Activated naive CD4-positive, alpha-beta T cell (primary cell): ENCODE measurements around the gene PER1.
A peak's percentile ranks its signal among the peaks of the same experiment; 100 is the strongest.

Experiments
- DNase-seq, 4 experiments: peaks; one replicate each; lab custom pipeline; 2025; lab: John Stamatoyannopoulos, UW

Gene PER1

DNA sequence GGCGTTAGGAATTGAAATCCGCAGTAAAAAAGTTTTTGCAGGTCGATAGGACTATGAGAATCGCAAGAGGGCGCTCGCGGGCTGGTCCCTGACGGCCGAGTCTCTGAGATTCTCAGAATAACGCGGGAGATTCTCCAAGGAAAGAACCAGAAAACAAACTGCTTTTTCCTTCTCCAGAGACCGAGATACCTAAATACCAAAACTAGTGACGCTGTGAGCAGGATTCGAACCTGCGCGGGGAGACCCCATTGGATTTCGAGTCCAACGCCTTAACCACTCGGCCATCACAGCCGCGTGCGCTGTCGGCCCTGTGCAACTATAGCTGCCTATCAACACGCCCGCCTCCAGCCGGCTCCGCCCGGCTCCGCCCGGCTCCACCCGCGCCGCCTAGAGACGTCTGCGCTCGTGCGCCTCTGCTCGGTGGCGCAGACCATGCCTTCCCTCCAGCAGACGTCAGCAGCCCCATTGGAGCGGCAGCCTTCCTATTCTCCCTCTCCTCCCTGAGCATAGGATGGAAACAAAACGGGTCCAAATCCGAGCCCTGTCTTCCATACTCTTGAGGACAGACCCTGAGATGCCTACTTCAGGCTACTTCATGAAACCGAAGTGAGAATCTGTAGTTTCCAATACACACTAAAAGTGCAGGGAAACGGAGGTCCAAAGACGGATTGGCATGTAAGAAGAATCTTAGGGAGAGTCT lies 13.4 kb downstream of the PER1 start:
- DNase-seq = peak; percentile 95 to 99 (median 99)

DNA sequence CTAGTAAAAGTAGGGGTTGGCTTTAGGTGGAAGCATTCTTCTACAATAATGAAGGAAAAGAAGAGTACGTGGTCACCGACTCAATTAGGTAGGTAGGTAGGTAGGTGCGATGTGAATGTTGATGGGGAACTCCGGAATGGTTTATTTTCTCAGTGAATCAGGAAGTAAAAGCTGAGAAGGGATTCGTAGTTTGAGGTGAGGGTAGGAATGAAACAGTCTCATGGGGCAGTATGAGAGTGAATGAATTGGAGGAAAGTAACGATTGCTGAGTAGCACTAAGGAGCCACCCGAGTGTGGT lies 13.9 kb downstream of the PER1 start:
- DNase-seq = no peak

GRCh38 chr17:8137645-8138373 lies 14.4 kb downstream of the PER1 start:
- DNase-seq = no peak

DNA sequence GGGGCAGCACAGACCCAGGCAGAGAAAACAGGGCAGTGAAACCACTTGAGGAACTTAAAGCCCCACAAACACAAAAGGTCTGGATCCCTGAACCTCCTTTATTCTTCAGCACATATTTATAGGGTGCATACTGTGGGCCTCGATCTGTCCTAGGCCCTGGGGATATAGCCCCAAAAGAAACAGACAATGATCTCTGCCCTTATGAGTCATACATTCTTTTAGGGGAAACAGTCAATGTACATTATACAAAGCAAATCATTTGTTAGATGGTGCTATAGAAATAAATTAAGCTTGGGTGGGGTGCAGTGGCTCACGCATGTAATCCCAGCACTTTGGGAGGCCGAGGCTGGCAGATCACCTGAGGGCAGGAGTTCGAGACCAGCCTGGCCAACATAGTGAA lies 18.3 kb downstream of the PER1 start:
- no peak for DNase-seq

DNA sequence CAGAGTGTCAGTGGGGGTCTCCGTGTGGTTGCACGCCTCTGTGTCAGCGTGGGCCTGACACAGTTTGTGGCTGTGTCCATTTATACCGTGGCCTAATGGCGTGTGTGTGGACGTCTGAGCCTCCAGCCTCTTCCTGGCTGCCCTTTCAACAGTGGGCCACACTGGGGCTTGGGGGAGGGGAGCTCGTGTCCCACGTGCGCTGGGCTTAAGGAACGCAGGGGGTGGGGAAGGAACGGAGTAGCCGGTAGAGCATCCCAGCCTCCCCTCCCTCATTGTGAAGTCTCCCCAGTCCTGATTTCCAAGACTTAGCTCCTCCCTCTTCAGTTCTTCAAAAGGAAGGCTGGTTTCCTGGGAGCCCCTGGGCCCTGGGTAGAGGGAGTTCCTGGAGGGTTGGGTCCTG lies 18.8 kb downstream of the PER1 start:
- DNase-seq = no peak

GRCh38 chr17:8131844-8132441 lies 20.3 kb downstream of the PER1 start:
- no peak for DNase-seq

DNA sequence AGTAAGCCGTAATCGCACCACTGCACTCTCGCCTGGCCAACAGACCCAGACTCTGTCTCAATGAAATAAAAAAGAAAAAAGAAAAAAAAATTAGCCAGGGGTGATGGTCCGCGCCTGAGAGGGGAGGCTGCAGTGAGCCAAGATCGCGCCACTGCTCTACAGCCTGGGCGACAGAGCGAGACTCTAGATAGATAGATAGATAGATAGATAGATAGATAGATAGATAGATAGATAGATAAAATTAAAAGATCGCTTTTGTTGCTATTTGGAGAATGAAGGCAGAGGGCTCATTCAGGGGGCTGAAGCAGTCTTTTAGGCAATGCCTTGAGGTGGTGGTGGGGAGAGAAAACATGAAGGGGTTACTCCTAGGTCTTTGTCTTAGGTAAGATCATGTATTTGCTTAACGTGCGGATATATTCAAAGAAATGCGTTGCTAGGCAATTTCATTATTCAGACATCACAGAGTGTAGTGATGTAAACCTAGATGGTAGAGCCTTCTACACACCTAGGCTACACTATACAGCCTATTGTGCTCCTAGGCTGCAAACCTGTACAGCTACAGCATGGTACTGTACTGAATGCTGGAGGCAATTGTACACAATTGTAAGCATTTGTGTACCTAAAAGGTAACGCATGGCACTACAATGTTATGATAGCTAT lies 23.9 kb downstream of the PER1 start:
- DNase-seq = no peak

- peak in 1 of 4 experiments; percentile 20 for DNase-seq
Measured at GRCh38 chr17:8126491-8127066, 25.6 kb downstream of the PER1 start.

GRCh38 chr17:8125947-8126490 lies 26.2 kb downstream of the PER1 start:
- no peak for DNase-seq

DNA sequence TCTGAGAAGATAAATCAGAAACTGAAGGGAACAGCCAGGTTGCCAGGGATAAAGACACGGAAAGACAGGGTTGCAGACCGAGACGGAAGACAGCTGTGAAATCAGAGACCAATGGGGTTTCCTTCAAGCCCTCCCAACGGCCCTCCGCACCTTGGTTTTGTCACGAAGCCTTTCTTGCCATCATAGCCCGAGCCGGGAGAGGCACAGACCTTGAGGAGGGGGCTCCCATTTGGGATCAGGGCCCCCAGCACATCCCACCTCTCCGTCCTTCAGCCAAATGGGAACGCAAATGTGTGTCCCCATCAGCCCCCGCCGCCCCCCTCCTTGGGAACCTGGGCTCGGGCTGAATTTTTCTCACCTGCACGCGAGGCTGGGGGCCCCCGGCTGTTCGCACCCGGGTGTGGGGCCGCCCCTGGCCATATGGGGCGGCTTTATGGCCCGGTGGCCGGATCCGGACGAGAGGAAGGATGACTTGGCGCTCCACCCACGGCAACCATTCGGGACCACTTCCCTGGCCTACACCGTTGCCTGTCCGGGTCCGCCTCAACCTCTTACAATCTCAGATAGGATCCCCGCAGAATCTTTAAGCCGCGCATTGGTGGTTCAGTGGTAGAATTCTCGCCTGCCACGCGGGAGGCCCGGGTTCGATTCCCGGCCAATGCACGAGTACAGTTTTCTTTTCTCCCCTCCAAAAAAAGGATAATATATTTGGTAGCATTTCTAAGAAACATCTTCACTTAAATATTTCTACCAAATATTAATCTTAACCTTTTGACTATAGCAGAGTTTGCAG lies 26.9 kb downstream of the PER1 start:
- peak; percentile 79 to 89 (median 88) for DNase-seq

DNA sequence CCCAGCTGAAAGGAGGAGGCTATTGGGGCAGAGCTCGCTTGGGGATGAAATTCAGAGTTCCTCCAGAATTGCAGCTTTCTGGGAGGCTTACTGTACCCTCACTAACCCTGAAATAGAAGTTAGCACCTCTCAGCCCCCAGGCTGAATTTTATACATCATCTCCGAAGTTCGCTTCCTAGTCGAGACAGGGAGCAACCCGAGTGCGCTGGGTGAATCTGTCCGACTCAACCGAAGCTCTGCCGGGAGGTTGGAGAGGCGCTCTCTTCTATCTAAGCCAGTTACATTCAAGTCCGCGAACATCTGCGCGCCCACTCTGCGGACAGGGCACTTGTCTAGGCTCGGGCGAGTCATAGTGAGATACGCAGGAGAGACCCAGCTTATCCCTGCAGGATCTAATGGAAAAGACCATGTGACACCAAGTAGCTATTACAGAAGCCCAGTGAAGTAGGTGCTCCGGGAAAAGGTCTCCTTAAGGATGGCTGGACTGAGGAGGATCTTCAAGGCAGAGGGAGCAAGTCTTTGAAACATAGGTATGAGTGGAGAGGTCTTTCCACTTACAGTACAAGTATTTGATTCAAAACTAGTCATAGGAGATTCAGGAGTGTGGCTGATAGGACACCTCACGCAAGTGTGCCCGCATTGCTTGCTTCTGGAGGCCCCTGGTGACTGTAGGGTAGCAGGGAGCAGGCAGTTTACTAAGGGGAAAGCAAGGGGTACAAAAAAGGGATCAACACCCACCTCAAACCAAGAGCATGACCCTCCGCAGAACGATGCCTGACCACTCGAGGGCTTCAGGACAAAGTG lies 27.7 kb downstream of the PER1 start:
- DNase-seq = peak in 1 of 4 experiments; percentile 12

- DNase-seq = no peak
Measured at GRCh38 chr17:8123695-8124349, 28.4 kb downstream of the PER1 start, which contains the start of gene HES7. Gene HES7 (minus strand): TSS chr17:8124106. CDS start chr17:8124084, 22 bp downstream.

GRCh38 chr17:8122924-8123694 lies 29.1 kb downstream of the PER1 start:
- no peak for DNase-seq

DNA sequence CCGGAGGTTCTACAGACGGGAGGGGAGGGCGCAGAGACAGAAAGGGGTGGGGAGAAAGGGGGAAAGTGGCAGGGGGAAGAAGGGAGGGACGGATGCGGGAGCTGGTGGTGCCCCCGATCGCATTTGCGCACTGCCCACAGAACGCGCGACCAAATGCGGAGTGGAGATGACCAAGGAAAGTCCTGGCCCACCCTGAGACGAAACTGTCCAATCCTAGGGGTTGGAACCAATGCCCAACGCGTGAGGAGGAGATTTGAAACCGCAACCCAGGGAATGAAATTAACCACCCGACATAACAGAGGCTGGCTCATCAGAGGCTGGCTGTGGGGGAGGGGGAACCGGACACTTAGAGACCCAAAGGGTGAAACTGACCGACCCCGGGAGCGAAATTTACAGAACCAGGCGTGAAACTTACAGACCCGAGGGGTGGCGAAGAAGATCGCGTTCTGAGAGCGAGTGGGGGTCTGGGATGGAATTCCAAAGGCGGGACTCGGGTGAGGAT lies 29.7 kb downstream of the PER1 start:
- no peak for DNase-seq

DNA sequence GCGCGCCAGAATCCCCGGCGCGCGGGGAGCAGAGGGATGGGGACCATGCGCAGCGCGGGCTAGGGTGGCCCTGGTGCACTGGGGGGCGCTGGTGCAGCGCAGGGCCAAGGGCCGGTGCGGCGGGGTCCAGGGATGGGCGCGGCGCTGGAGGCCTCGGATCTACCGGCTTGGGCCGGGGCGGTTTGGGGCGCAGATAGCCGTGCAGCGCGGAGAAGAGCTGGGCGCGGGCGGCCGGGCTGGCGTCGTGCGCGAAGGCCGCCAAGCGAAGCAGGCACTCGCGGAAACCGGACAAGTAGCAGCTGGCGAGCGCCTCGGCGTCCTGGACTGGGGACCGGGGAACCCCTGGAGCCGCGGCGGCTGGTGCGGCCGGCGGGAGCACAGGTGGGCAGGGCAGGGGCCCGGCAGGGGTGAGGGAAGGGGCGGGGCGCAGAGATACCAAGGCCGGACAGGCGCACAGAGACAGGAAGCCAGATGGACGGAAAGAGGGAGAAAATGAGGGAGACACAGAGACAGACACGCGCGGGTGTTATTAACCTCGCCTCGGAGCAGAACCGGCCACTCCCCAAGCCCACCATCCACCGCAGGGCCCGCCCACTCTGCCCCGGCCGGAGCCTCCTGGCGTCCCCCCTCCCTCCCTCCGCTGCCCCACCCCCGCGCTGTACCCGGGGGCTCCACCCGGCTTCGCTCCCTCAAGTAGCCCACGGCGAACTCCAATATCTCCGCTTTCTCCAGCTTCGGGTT lies 30.4 kb downstream of the PER1 start:
- DNase-seq = peak in 1 of 4 experiments; percentile 28

GRCh38 chr17:8121407-8121680 lies 30.9 kb downstream of the PER1 start:
- DNase-seq = no peak

- DNase-seq = peak; percentile 45 to 69 (median 62)
Measured at GRCh38 chr17:8120520-8121406, 31.4 kb downstream of the PER1 start.
